ENCODE results near the gene PCDHA4. TPM values are rescaled to one million over a fixed set of nuclear protein-coding genes. Genes with fewer than 3 reads are reported as not detected.
"Not testable (repeated sequence)": the region's sequence is repeated elsewhere in the genome, so short reads cannot be mapped to it uniquely, and the experiment has no call there.

Gene PCDHA4
- total RNA-seq, 1 experiment from 2014 or later: 1.5 TPM

- Histone ChIP-seq H3F3A (ENCODE audit: low read length, unreplicated experiment) (no peaks in the 10 kb centered on the region), H3K27ac (ENCODE audit: low read length) (no peak overlapping the region), H3K79me2 (ENCODE audit: low read length) (no peaks in the 10 kb centered on the region), H3K4me2 (ENCODE audit: low read length) (no peak overlapping the region), H3K27me3 (ENCODE audit: low read length) (no peaks in the 10 kb centered on the region), H3K9me3 (ENCODE audit: low read length) (no peaks in the 10 kb centered on the region), H4K20me1 (ENCODE audit: low read length) (no peaks in the 10 kb centered on the region), H3K36me3 (ENCODE audit: low read depth, low read length) (no peaks in the 10 kb centered on the region), H3K4me3 (ENCODE audit: low read length) (no peak overlapping the region), H3K9ac (ENCODE audit: low read length) (no peak overlapping the region), H2AFZ (ENCODE audit: low read length) (no peak overlapping the region), H3K4me1 (ENCODE audit: insufficient read depth, low read length) (no peaks in the 10 kb centered on the region), H3K9me2 (replicated peaks; ENCODE audit: low read length) (no peaks in the 10 kb centered on the region)
- intact Hi-C loops (cut with micrococcal nuclease): no loop called here
- POLR2A ChIA-PET (ENCODE audit: unreplicated experiment): no interaction called here
- DNase-seq (no peak), ATAC-seq (no peak)
- BruUV-seq (replicated peaks): no TSS peak
- TF ChIP-seq EZH2phosphoT487 (IDR thresholded peaks at IDR 0.05; ENCODE audit: borderline replicate concordance, low read length) (no peak), CTCF (conservative IDR thresholded peaks at IDR 0.05; ENCODE audit: low read depth, low read length) (no peak), EZH2 (IDR thresholded peaks at IDR 0.05; ENCODE audit: low read length, unreplicated experiment) (no peak)
- CTCF ChIA-PET: no interaction called here
Measured at GRCh38 chr5:140823475-140823874, 16.6 kb downstream of the PCDHA4 start.

GRCh38 chr5:140827704-140828361 is 21.0 kb downstream of the PCDHA4 start, which contains the start of gene PCDHA6:
Gene PCDHA6 (plus strand): TSS chr5:140827960. CDS start chr5:140828092, 132 bp downstream.
- no peaks in the 10 kb centered on the region for H3K36me3 ChIP-seq (ENCODE audit: low read depth, low read length)
- no peak within 1 kb of the TSS for H3K4me3 ChIP-seq (ENCODE audit: low read length)
- no peaks in the 10 kb centered on the region for H3K9me3 ChIP-seq (ENCODE audit: low read length)
- no peaks in the 10 kb centered on the region for H3K27me3 ChIP-seq (ENCODE audit: low read length)
- intact Hi-C loops (cut with micrococcal nuclease): no loop called here
- H3K4me2 ChIP-seq (ENCODE audit: low read length): no peak within 1 kb of the TSS
- H3F3A ChIP-seq (ENCODE audit: low read length, unreplicated experiment): no peaks in the 10 kb centered on the region
- H3K4me1 ChIP-seq (ENCODE audit: insufficient read depth, low read length): no peaks in the 10 kb centered on the region
- no peaks in the 10 kb centered on the region for H3K9me2 ChIP-seq (replicated peaks; ENCODE audit: low read length)
- H3K79me2 ChIP-seq (ENCODE audit: low read length): no peaks in the 10 kb centered on the region
- no peak for DNase-seq
- H3K9ac ChIP-seq (ENCODE audit: low read length): no peak within 1 kb of the TSS
- no peaks in the 10 kb centered on the region for H4K20me1 ChIP-seq (ENCODE audit: low read length)
- H2AFZ ChIP-seq (ENCODE audit: low read length): no peak within 1 kb of the TSS
- no TSS peak for BruUV-seq (replicated peaks)
- POLR2A ChIA-PET (ENCODE audit: unreplicated experiment): no interaction called here
- H3K27ac ChIP-seq (ENCODE audit: low read length): no peak within 1 kb of the TSS
- ATAC-seq: no peak
- TF ChIP-seq CTCF (conservative IDR thresholded peaks at IDR 0.05; ENCODE audit: low read depth, low read length) (no peak), EZH2phosphoT487 (IDR thresholded peaks at IDR 0.05; ENCODE audit: borderline replicate concordance, low read length) (no peak), EZH2 (IDR thresholded peaks at IDR 0.05; ENCODE audit: low read length, unreplicated experiment) (no peak)
- CTCF ChIA-PET: no interaction called here

- Histone ChIP-seq H3K27ac (ENCODE audit: low read length) (no peak overlapping the region), H3F3A (ENCODE audit: low read length, unreplicated experiment) (no peaks in the 10 kb centered on the region), H4K20me1 (ENCODE audit: low read length) (no peaks in the 10 kb centered on the region), H2AFZ (ENCODE audit: low read length) (no peak overlapping the region), H3K36me3 (ENCODE audit: low read depth, low read length) (no peaks in the 10 kb centered on the region), H3K79me2 (ENCODE audit: low read length) (no peaks in the 10 kb centered on the region), H3K4me1 (ENCODE audit: insufficient read depth, low read length) (no peaks in the 10 kb centered on the region), H3K4me2 (ENCODE audit: low read length) (no peak overlapping the region), H3K4me3 (ENCODE audit: low read length) (no peak overlapping the region), H3K9me3 (ENCODE audit: low read length) (no peaks in the 10 kb centered on the region), H3K9me2 (replicated peaks; ENCODE audit: low read length) (no peaks in the 10 kb centered on the region), H3K27me3 (ENCODE audit: low read length) (no peaks in the 10 kb centered on the region), H3K9ac (ENCODE audit: low read length) (no peak overlapping the region)
- CTCF ChIA-PET: no interaction called here
- DNase-seq (no peak), ATAC-seq (no peak)
- intact Hi-C loops (cut with micrococcal nuclease): no loop called here
- POLR2A ChIA-PET (ENCODE audit: unreplicated experiment): no interaction called here
- no peak for TF ChIP-seq EZH2 (IDR thresholded peaks at IDR 0.05; ENCODE audit: low read length, unreplicated experiment)
- BruUV-seq (replicated peaks): no TSS peak
Measured at GRCh38 chr5:140828362-140828737, 21.5 kb downstream of the PCDHA4 start.

GRCh38 chr5:140829511-140830501 is 22.9 kb downstream of the PCDHA4 start:
- H3K4me2 ChIP-seq (ENCODE audit: low read length); H3K9me3 ChIP-seq (ENCODE audit: low read length); H3K79me2 ChIP-seq (ENCODE audit: low read length); H3K27me3 ChIP-seq (ENCODE audit: low read length); H3F3A ChIP-seq (ENCODE audit: low read length, unreplicated experiment); H2AFZ ChIP-seq (ENCODE audit: low read length); CTCF ChIA-PET; H3K36me3 ChIP-seq (ENCODE audit: low read depth, low read length); H4K20me1 ChIP-seq (ENCODE audit: low read length); DNase-seq; H3K4me1 ChIP-seq (ENCODE audit: insufficient read depth, low read length); ATAC-seq; BruUV-seq (replicated peaks); POLR2A ChIA-PET (ENCODE audit: unreplicated experiment); H3K9ac ChIP-seq (ENCODE audit: low read length); H3K9me2 ChIP-seq (replicated peaks; ENCODE audit: low read length); H3K27ac ChIP-seq (ENCODE audit: low read length); intact Hi-C loops (cut with micrococcal nuclease); H3K4me3 ChIP-seq (ENCODE audit: low read length): not testable (repeated sequence)

Data from PC-3 (cell line).